ENCODE results near the gene MYO7B. TPM values are rescaled to one million over a fixed set of nuclear protein-coding genes. Genes with fewer than 3 reads are reported as not detected.

MYO7B gene
- total RNA-seq, 2 donors from 2014 or later, result 0.52 to 0.67 TPM

DNA sequence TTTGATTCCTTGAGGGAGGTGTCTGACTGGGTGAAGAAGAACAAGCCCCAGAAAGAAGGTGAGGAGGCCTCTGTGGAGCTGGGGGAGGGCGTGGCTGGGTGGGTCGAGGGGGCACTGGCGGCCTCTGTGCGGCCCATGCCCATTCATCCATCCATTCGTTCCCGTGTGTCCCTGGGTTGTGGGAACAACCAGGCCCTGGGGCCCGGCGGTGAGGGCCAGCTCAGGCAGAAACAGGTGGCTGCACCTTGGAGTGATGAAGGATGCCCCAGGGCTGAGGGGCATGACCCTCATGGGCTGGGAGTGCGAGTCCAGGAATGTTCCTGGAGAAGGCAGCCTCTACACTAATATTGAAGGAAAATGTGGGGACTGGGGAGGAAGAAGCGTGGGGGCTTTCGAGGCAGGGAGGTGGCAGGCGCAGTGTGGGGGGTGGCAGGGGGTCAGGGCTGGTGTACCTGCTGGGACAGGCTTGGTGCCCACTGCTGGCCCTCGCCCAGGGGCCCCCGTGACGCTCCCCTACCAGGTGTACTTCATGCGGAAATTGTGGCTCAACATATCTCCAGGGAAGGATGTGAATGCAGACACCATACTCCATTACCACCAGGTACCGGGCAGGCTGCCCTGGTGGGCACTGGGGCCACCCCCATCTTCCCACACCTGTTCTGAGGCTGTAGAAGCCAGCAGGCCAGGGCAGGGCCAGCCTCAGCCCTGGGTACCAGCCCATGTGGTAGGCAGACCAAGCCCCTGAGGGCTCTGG lies 99.3 kb downstream of the MYO7B start:
- H3K27me3 ChIP-seq, result no peaks in the 10 kb centered on the region
- H3K27ac ChIP-seq, result peak overlapping the region; percentile 8 to 80
- TF ChIP-seq, protein P1, sequence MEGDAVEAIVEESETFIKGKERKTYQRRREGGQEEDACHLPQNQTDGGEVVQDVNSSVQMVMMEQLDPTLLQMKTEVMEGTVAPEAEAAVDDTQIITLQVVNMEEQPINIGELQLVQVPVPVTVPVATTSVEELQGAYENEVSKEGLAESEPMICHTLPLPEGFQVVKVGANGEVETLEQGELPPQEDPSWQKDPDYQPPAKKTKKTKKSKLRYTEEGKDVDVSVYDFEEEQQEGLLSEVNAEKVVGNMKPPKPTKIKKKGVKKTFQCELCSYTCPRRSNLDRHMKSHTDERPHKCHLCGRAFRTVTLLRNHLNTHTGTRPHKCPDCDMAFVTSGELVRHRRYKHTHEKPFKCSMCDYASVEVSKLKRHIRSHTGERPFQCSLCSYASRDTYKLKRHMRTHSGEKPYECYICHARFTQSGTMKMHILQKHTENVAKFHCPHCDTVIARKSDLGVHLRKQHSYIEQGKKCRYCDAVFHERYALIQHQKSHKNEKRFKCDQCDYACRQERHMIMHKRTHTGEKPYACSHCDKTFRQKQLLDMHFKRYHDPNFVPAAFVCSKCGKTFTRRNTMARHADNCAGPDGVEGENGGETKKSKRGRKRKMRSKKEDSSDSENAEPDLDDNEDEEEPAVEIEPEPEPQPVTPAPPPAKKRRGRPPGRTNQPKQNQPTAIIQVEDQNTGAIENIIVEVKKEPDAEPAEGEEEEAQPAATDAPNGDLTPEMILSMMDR (IDR thresholded peaks at IDR 0.05), result no peak
- H3K9me3 ChIP-seq, result no peaks in the 10 kb centered on the region
- no peak overlapping the region for H3K4me3 ChIP-seq
- H3K36me3 ChIP-seq, result peaks cover 21% of the 10 kb centered on the region
- H3K4me1 ChIP-seq, result peaks cover 0 to 93% of the 10 kb centered on the region in 2 donors
- DNase-seq (ENCODE audit: low spot score), result no peak

DNA sequence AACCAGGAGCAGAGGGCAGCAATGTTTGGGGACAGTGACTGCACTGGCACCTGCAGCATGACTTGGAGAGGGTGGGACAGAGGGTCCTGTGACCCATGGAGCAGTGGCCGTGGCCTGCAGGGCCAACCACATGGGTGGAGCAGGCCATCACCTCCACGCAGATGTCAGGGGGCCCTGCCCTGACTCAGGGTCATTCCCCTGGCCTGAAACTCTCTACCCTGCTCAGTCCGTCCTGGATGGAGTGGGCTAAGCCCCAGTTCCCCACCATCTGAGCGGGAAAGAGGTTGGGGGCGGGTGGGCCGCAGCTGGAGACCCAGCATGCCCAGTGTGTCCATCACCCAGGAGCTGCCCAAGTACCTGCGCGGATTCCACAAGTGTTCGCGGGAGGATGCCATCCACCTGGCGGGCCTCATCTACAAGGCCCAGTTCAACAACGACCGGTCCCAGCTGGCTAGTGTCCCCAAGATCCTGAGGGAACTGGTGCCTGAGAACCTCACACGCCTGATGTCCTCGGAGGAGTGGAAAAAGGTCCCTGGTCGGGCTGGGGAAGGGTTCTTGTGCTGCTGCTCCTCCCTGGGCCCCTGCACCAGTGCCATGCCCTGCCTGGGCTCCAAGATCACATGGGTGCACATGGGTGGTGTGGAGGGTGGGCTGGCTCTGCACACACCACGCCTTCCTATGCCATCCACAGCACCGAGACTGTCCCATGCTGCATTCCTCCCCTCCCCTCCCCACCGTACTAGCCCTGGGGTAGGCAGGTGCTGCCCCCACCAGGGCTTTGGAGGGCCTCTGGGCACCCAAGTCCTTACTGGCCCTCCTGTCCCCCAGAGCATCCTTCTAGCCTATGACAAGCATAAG lies 100.1 kb downstream of the MYO7B start:
- TF ChIP-seq, protein P1 (IDR thresholded peaks at IDR 0.05), result no peak
- peaks cover 0 to 96% of the 10 kb centered on the region in 2 donors for H3K4me1 ChIP-seq
- peak overlapping the region; percentile 18 to 80 for H3K27ac ChIP-seq
- no peaks in the 10 kb centered on the region for H3K9me3 ChIP-seq
- no peaks in the 10 kb centered on the region for H3K27me3 ChIP-seq
- H3K36me3 ChIP-seq, result peaks cover 29% of the 10 kb centered on the region
- H3K4me3 ChIP-seq, result no peak overlapping the region
- DNase-seq (ENCODE audit: low spot score), result no peak

DNA sequence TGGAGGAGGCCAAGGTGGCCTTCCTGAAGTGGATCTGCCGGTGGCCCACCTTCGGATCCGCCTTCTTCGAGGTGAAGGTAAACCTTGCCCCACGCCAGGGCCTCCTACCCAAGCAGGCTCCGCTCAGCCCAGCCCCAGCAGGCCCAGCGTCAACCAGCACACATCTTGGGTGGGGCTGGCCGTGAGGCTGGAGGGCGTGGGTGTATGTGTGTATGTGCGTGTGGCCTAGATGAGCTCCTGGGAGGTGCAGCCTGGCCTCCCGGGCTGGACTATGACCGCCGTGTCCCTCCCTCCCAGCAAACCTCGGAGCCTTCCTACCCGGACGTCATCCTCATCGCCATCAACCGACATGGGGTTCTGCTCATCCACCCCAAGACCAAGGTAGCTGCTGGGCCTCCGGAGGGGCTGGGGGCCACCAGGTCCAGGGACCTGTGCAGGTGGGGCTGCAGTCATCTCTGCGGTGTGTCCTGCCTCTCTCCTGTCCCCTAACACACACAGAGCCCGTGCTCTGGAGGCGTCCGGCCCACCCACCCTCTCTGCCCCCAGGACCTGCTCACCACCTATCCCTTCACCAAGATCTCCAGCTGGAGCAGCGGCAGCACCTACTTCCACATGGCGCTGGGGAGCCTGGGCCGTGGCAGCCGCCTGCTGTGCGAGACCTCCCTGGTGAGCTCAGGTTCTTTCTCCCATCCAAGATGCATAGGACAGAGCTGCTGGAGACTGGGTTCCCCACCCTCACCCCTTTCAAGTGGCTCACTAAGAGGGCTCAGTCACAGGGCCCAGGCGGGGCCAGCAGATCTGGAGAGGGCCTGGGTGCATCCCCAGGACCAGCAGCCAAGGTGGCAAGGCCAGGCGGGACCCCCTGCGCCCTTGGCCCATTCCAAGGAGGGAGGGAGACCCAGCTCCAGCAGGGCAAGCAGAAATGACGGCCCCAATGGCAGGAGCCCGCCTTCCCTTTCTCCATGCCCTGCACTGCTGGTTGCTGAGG lies 101.1 kb downstream of the MYO7B start:
- TF ChIP-seq, protein P1 (IDR thresholded peaks at IDR 0.05), result no peak
- Histone ChIP-seq H3K4me1 (peaks cover 0 to 94% of the 10 kb centered on the region in 2 donors), H3K4me3 (no peak overlapping the region), H3K27ac (peak overlapping the region; percentile 80 to 89), H3K9me3 (no peaks in the 10 kb centered on the region), H3K36me3 (peaks cover 39% of the 10 kb centered on the region), H3K27me3 (no peaks in the 10 kb centered on the region)
- DNase-seq (ENCODE audit: low spot score), result no peak

DNA sequence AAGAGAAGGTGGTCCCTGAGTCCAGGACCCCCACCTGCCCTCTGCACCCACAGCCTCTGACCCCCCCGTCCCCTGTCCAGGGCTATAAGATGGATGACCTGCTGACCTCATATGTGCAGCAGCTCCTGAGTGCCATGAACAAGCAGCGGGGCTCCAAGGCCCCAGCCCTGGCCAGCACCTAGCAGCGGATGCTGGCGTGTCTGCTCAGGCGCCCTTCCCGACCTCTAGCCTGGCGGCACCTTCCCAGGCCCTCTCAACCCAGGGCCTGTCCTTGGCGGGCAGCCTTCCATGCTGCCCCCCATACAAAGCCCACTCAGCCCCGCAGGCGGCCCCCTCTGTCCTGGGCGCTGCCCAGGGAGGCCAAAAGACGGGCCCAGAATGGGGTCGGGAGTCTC lies 101.8 kb downstream of the MYO7B start:
- Histone ChIP-seq H3K27ac (peak overlapping the region; percentile 80 to 89), H3K9me3 (no peaks in the 10 kb centered on the region), H3K27me3 (no peaks in the 10 kb centered on the region), H3K4me3 (no peak overlapping the region), H3K36me3 (peaks cover 45% of the 10 kb centered on the region), H3K4me1 (peaks cover 0 to 93% of the 10 kb centered on the region in 2 donors)
- TF ChIP-seq, protein P1 (IDR thresholded peaks at IDR 0.05), result no peak
- no peak for DNase-seq (ENCODE audit: low spot score)

DNA sequence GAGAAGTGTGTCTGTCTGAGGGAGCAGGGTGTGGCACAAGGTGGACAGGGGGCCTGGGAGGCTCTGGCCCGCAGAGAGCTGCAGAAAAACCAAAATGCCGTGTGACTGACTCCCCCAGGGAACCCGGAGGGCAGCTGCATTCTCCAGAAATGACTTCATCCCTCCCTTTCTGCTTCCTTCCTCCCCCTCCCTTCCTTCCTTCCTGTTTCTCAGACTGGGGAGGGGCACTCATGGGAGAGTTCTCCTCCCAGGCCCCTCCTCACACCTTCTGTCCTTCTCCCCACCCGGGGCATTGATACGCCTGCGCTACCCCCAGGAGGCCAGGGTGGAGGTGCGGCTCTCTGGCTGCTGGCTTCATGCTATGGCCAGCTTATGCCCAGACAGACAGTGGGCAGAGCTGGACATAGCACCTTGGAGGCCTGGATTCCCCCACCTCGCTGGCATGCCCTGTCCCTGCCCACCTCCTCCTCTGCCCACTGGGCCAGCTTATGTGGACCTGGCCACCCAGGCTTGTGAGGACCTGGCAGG lies 102.3 kb downstream of the MYO7B start:
- Histone ChIP-seq H3K4me1 (peaks cover 0 to 93% of the 10 kb centered on the region in 2 donors), H3K9me3 (no peaks in the 10 kb centered on the region), H3K27me3 (no peaks in the 10 kb centered on the region), H3K27ac (peak overlapping the region; percentile 80 to 89), H3K36me3 (peaks cover 47% of the 10 kb centered on the region), H3K4me3 (no peak overlapping the region)
- no peak for DNase-seq (ENCODE audit: low spot score)
- TF ChIP-seq, protein P1 (IDR thresholded peaks at IDR 0.05), result no peak

All from right atrium auricular region (tissue), 2 donors.